AG09319 (cell line): ENCODE data around the gene MYL11.

ENCODE experiments used
- DNase-seq: peaks from one replicate; pipeline ENCODE4 v3.0.0-alpha.2; 2010; ENCODE audit warnings: low read depth; ENCODE audit errors: extremely low read depth
- CTCF ChIP-seq: IDR thresholded peaks from 2 replicates; pipeline ENCODE4 v1.5.1; 2011; ENCODE audit warnings: low read depth, mild to moderate bottlenecking, inconsistent platforms, low read length, moderate library complexity

Gene MYL11

DNA sequence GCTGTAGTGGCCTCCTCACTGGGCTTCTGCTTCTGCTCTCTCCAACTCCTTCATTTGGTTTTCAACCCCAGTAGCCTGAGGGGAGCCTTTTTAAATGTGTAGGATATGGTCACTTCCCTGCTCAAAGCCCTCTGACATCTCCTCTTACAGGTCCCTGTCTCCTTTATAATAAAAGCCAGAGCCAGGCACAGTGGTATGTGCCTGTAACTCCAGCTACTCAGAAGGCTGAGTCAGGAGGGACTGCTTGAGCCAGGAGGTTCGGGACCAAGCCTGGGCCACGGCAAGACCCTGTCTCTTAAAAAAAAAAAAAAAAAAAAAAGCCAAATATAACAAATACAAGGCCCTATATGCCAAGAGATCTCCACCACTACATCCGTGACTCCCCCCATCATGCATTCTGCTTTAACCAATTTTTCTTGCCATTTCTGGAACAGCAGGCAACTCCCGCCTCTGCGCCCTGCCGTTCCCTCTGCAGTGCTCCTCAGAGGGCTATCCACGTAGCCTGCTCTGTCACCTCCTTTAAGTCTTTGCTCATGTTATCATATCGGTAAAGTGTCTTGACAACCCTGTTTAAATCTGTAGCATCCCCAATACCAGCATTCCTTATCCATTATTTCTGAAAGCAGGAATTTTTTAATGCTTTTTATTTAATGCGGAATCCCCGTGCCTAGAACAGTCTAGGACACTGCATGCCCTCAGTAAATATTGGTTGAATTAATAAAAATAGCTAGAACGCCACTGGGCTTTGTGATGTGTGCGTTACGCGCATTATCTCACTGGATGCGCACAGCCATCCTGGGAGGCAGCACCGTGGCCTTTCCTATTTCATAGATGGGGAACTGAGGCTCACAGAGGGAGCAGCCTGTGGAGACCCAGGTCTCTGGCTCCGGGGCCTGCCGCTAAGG lies 42.3 kb downstream of the MYL11 start:
- no peak for TF ChIP-seq CTCF

DNA sequence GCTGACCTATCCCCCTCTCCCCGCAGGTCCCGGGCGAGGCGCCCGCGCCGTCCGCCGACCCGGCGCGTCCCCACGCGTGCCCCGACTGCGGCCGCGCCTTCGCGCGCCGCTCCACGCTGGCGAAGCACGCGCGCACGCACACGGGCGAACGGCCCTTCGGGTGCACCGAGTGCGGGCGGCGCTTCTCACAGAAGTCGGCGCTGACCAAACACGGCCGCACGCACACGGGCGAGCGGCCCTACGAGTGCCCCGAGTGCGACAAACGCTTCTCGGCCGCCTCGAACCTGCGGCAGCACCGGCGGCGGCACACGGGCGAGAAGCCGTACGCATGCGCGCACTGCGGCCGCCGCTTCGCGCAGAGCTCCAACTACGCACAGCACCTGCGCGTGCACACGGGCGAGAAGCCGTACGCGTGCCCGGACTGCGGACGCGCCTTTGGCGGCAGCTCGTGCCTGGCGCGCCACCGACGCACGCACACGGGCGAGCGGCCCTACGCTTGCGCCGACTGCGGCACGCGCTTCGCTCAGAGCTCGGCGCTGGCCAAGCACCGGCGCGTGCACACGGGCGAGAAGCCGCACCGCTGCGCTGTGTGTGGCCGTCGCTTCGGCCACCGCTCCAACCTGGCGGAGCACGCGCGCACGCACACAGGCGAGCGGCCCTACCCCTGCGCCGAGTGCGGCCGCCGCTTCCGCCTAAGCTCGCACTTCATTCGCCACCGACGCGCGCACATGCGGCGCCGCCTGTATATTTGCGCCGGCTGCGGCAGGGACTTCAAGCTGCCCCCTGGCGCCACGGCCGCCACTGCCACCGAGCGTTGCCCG lies 43.1 kb downstream of the MYL11 start:
- no peak; the same call in none of the 2 replicates for TF ChIP-seq CTCF
- peak; percentile 69 for DNase-seq

More for the DNA sequence above, 42.3 kb downstream of the MYL11 start:
- DNase-seq = no peak

- no peak for TF ChIP-seq CTCF
- DNase-seq = no peak
Measured at GRCh38 chr16:30418350-30419181, 44.0 kb downstream of the MYL11 start.

- no peak for DNase-seq
- no peak for TF ChIP-seq CTCF
Measured at GRCh38 chr16:30421010-30421409, 46.4 kb downstream of the MYL11 start.
